H1 (cell line): ENCODE measurements around the gene SOST. TPM values are rescaled to one million over a fixed set of nuclear protein-coding genes. Genes with fewer than 3 reads are reported as not detected.

Experiments
- BCL11A ChIP-seq, 2 experiments: IDR thresholded peaks; one replicate each; pipeline ENCODE4 v1.6.1; 2011; ENCODE audit warnings: low read depth in 2 of 2, low read length in 2 of 2, mild to moderate bottlenecking in 2 of 2
- polyA plus RNA-seq, 7 experiments: library from polyadenylated mRNA; depleted of rRNA in 3 of 7; stranded (reverse) in 5 of 7; unstranded in 2 of 7; fragments of >200 nt in 5 of 7; fragments of 200-250 nt in 2 of 7; gene quantifications; 1 replicate in 5 of 7; 2 replicates in 1 of 7; 4 replicates in 1 of 7; pipeline versions ENCODE4 v1.2.1 to v1.2.3, GENCODE V29; 2011 to 2013; ENCODE audit warnings: missing spikeins in 2 of 7, mixed read lengths in 2 of 7
- total RNA-seq: library from RNA; stranded (reverse); fragmentation: NEBNext Ultra II Directional; extraction: Animal tissue kit (Norgen Biotek cat#: 25700); gene quantifications from 2 replicates; pipeline ENCODE4 v1.2.1, GENCODE V29; 2021
- TF ChIP-seq, protein P1 (sequence below): IDR thresholded peaks from 2 replicates; pipeline ENCODE4 v1.6.1; 2012; ENCODE audit warnings: inconsistent platforms

SOST gene
- total and polyA plus RNA-seq, 2 of the 8 experiments (the other 6 are each of a cell fraction or from before 2014, with no cell fraction given), result 0.08 TPM; not detected in 1

DNA sequence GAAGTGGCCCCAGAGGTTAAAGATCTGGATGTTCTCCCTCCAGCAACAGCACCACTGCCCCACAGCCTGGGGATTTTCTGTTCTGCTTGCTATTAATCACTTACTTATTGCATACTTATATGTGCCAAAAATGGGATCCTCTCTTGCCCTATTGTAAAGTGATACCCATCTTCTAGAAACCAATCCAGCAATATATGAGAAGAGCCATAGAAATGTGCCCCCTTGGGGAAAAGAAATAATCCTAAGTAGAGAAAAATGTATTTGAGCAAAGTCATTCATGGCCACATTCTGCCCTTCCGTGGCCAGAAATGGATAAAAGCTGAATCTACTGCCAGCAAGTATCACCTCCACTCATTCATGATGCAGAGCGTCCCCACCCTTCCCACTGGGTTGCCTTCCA is 20.9 kb downstream of the SOST start (continued):
- no peak for TF ChIP-seq BCL11A (IDR thresholded peaks at IDR 0.05; ENCODE audit: low read depth in 2 of 2, low read length in 2 of 2)
- TF ChIP-seq, protein P1, sequence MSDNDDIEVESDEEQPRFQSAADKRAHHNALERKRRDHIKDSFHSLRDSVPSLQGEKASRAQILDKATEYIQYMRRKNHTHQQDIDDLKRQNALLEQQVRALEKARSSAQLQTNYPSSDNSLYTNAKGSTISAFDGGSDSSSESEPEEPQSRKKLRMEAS, result no peak
